HG03354 (cell line): ENCODE measurements around the gene SH3GL2.
"Not testable (repeated sequence)": the region's sequence is repeated elsewhere in the genome, so short reads cannot be mapped to it uniquely, and the experiment has no call there.

Experiments
- ATAC-seq: cut with Tn5 transposase; IDR thresholded peaks from one replicate; pipeline ENCODE4 v1.9.1; 2021; ENCODE audit warnings: mild to moderate bottlenecking; ENCODE audit not compliant: unreplicated experiment, poor library complexity, severe bottlenecking

The SH3GL2 gene

GRCh38 chr9:17734674-17735073 is 155.8 kb downstream of the SH3GL2 start:
- ATAC-seq: no peak

DNA sequence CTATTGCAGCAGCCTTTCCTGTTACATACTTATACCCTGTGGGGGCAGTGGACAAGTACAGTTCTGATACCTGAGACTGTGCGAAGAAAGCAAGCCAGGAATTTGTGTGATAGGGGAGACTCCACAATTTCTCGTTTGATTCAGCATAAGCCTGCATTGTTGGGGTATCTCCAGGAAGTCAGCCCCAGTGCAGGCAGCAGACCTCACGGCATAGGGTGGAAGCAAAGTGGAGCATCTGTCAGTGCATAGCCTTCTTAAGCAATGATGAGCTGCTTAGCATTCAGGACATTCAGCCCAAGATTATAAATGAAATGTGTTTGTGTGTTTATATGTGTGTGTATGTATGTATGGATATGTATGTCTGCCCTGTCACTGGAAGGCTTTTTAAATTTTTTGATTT is 157.0 kb downstream of the SH3GL2 start:
- ATAC-seq: no peak

- ATAC-seq: no peak
Measured at GRCh38 chr9:17739022-17739421, 160.2 kb downstream of the SH3GL2 start.

- no peak for ATAC-seq
Measured at GRCh38 chr9:17739736-17740135, 160.9 kb downstream of the SH3GL2 start.

DNA sequence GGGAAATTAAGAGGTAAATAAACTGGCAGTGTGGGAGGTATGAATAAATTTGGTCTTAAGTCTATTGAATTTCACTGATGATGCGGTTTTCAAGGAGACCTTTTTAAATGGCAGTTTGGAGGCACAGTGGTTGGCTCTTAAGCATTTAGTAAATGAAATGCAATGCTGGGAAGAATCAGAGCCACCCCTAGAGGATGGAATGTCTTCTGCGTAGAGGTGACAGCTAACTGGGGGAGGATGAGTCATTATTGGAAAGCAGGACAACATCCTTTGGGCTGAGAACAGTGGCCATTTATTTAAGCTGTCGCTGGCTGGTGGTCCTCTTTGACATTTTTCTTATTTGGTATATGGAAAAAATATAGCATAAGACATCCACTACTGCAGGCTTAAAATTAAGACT is 163.2 kb downstream of the SH3GL2 start:
- ATAC-seq: no peak

DNA sequence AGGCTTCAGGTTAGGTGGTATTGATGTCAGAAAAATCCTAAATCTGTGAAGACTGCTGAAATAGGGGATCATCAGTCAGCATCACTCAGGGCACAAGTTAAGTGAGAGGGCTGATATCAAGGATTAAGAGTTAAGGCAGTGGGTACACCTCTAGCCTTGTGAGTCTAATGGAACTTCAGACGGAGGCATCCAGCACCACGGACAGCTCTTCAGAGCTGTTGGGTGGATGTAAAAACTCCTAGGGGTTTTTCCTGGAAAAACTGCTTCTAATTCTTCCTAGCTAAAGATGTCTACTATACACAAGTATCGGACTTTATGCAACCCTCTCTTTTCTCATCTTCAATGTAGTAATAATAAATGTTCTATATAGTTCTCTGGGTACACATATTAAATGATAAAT is 165.9 kb downstream of the SH3GL2 start:
- ATAC-seq: no peak

GRCh38 chr9:17750269-17750668 is 171.4 kb downstream of the SH3GL2 start:
- ATAC-seq: no peak

GRCh38 chr9:17751486-17751885 is 172.6 kb downstream of the SH3GL2 start:
- no peak for ATAC-seq

DNA sequence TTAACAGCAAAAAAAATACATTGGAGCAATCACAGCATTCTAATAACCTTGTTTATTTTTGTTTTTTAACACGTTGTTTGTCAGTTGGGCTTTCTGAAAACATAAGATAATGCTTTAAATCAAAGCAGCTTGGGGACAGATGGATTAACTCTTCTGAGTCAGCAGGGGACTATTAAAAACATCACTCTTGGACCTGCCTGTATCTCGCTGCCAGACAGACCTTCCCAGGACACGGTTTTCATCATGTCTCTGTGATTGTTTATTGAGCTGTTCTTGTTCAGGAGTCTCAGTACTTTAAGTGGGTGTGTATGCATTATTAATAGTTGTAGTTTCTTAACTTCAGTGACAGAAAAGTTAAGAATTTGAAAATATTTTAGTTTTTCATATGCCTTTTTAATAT is 173.2 kb downstream of the SH3GL2 start:
- no peak for ATAC-seq

DNA sequence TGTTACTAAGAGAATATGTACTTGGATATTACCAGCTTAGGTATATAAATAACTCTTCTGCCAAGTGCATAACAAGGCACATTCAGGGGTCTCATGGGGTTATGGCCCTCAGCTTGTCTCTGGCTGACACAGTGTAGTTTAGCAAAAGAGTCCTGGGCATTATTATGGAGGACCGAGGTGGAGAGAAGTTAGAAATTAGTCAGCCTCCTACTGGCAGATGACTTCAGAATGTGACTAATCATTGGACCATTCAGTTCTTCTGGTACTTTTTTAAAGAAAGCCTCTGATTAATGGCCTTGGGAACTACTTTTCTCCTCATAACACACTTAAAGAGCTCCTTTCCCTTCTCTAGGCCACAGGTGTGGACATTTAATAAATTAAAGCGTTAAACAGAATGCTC is 178.9 kb downstream of the SH3GL2 start:
- ATAC-seq: no peak

- no peak for ATAC-seq
Measured at GRCh38 chr9:17760250-17760649, 181.4 kb downstream of the SH3GL2 start.

- no peak for ATAC-seq
Measured at GRCh38 chr9:17761984-17762676, 183.3 kb downstream of the SH3GL2 start.

DNA sequence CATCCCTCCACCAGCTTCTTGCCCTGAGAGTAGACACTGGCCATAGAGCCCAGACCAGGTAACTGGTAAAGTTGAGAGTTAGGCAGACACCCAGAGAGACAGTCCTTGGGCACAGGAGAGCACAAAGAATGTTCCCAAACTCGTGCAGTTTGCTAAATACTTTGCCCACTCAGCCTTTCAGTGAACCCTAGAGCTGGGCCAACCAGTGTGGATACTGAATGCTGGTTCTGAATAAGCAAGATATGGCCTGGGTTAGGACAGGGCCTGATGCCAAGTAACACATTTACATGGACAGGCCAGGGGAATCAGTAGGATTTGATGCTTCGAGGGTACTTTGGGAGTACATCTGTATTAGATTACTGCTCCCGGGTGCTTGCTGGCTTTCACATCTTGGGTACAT is 185.4 kb downstream of the SH3GL2 start:
- no peak for ATAC-seq

DNA sequence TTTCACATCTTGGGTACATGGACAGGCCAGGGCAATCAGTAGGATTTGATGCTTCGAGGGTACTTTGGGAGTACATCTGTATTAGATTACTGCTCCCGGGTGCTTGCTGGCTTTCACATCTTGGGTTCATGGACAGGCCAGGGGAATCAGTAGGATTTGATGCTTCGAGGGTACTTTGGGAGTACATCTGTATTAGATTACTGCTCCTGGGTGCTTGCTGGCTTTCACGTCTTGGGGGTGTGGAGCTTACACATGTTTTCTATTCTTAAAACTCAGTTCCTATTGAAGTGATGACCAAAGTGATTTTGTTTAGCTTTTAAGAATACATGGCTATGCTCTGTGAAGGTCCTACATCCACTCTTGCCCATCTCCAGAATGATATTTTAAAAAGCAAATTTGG is 186.3 kb downstream of the SH3GL2 start:
- ATAC-seq: not testable (repeated sequence)

- no peak for ATAC-seq
Measured at GRCh38 chr9:17772223-17772622, 193.4 kb downstream of the SH3GL2 start.

GRCh38 chr9:17775656-17776055 is 196.8 kb downstream of the SH3GL2 start:
- ATAC-seq: no peak

DNA sequence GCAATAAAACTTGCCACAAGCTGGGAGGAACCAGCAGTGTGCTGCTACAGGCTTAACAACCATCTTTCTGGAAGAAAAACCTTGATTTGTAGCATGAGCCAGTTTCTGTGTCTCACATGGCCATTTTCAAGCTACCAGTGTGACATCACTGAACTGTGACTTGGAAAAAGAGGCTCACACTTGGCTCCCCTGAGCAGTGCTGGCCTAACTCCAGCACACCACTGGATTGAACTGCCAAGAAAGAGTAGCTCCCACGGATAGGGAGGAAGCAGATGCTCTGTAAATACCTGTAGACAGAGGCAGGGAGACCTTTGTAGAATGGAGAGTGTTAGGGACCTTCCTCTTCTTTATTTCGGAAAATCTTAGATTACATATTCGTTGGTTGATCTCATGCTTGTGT is 197.9 kb downstream of the SH3GL2 start:
- no peak for ATAC-seq

DNA sequence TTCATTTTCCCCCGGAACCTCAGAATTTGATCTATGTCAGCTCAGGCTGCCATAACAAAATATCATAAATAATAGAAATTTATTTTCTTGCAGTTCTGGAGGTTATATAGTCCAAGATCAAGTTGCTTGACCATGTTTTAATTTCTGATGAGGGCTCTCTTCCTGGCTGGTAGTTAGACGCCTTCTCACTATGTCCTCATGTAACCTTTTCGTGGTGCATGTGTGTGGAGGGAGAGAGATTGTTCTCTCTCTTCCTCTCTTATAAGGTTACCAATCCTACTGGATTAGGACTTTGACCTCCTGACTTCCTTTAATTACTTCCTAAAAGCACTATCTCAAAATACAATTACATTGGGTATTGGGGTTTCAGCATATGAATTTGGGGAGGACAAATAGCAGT is 198.6 kb downstream of the SH3GL2 start:
- ATAC-seq: no peak

DNA sequence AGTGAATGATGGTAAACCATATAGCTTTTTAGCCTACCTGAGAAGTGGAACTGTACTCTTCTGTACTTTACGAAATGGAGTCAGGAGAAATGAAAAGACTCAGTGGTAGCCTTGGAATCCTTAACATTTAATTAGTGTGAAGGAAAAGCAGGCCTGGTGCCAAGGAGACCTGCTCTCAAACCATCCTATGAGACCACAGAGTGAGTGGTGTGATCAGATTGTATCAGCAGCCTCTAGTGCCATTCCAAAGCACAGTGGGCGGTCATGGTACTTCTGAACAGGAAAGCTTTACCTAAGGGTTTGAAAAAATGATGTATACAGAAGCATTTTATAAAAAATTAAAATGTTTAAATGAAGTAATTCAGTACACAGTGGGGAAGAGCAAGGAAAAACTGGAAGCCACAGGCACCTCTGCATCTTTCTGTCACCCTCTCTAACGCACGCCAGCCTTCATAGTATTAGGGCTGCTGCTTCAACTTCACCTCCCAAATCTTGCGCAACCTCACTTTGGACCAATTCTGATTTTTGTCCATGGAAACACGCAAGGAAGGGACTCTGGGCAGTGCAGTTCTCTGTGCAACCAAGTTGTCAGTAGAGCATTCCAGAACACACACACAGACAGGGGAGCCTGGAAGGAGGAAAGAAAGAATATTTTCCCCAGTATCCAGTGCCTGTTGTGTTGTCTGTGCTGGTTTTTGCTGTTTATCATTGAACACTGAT is 203.7 kb downstream of the SH3GL2 start:
- no peak for ATAC-seq

GRCh38 chr9:17783227-17783626 is 204.4 kb downstream of the SH3GL2 start:
- no peak for ATAC-seq

- ATAC-seq: no peak
Measured at GRCh38 chr9:17789316-17789715, 210.4 kb downstream of the SH3GL2 start.
